Loucy (cell line): ENCODE results near the gene NCKIPSD.

Source experiments
- EZH2phosphoT487 ChIP-seq: fragments of 200-600 bp; IDR thresholded peaks from 2 replicates; pipeline ENCODE4 v1.6.1; 2018; ENCODE audit warnings: antibody characterized with exemption, mild to moderate bottlenecking, moderate library complexity, borderline replicate concordance
- TF ChIP-seq, protein P1 (sequence below): fragments of 200-600 bp; sonication (generic); conservative IDR thresholded peaks from 2 replicates; pipeline ENCODE4 v1.5.1; 2014; ENCODE audit warnings: mild to moderate bottlenecking, antibody characterized with exemption, low read length

DNA sequence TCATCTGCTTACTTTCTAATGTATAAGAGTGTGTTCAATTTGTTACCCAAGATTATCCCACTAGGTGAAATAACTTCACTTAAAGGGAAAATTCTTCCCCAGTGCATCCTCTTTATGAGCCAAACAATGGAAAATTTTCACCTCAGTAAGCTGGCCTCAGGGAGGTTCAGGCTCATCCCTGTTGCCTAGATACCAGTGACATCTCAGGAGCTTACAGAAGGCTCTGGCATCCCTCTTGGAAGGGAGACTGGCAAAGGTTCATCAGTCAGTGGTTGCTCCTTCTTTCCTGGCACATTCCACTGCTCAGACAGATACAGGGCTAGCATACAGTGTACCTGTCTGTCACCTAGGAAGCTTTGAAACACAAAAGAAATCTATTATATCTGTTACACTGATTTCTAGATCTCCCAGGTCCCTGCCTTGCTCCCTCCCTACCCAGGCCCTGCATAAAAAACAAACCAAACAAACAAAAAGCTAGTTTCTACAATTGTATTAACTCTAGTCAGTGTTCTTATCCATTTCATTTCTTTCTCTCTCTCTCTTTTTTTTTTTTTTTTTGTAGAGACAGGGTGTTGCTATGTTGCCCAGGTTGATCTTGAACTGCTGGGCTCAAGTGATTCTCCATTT lies 29.6 kb upstream of the NCKIPSD start:
- TF ChIP-seq, protein P1, sequence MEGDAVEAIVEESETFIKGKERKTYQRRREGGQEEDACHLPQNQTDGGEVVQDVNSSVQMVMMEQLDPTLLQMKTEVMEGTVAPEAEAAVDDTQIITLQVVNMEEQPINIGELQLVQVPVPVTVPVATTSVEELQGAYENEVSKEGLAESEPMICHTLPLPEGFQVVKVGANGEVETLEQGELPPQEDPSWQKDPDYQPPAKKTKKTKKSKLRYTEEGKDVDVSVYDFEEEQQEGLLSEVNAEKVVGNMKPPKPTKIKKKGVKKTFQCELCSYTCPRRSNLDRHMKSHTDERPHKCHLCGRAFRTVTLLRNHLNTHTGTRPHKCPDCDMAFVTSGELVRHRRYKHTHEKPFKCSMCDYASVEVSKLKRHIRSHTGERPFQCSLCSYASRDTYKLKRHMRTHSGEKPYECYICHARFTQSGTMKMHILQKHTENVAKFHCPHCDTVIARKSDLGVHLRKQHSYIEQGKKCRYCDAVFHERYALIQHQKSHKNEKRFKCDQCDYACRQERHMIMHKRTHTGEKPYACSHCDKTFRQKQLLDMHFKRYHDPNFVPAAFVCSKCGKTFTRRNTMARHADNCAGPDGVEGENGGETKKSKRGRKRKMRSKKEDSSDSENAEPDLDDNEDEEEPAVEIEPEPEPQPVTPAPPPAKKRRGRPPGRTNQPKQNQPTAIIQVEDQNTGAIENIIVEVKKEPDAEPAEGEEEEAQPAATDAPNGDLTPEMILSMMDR, result no peak
- no peak for TF ChIP-seq EZH2phosphoT487
